GM19324 (cell line): ENCODE results near the gene TEAD1.

ENCODE experiments used
- ATAC-seq: cut with Tn5 transposase; IDR thresholded peaks from one replicate; pipeline ENCODE4 v1.9.1; 2021; ENCODE audit warnings: mild to moderate bottlenecking, moderate library complexity; ENCODE audit not compliant: unreplicated experiment, low FRiP score

Gene TEAD1

GRCh38 chr11:12673924-12674570, at the start of gene TEAD1:
Gene TEAD1, plus strand, starts transcription at chr11:12674421.
- peak; percentile 67 for ATAC-seq

- ATAC-seq, result no peak
These were observed 49.6 kb upstream of the TEAD1 start for GRCh38 chr11:12624595-12624994.

- no peak for ATAC-seq
These were observed 48.7 kb upstream of the TEAD1 start for GRCh38 chr11:12625438-12626071.

GRCh38 chr11:12626616-12627015, 47.6 kb upstream of the TEAD1 start:
- ATAC-seq, result no peak

GRCh38 chr11:12628314-12628713, 45.9 kb upstream of the TEAD1 start:
- ATAC-seq, result no peak

- no peak for ATAC-seq
These were observed 44.5 kb upstream of the TEAD1 start for GRCh38 chr11:12629601-12630313.

GRCh38 chr11:12631651-12632050, 42.6 kb upstream of the TEAD1 start:
- no peak for ATAC-seq

GRCh38 chr11:12634329-12634728, 39.9 kb upstream of the TEAD1 start:
- no peak for ATAC-seq

- no peak for ATAC-seq
These were observed 37.3 kb upstream of the TEAD1 start for GRCh38 chr11:12636871-12637410.

- no peak for ATAC-seq
These were observed 34.8 kb upstream of the TEAD1 start for GRCh38 chr11:12639388-12639787.

- ATAC-seq, result no peak
These were observed 33.9 kb upstream of the TEAD1 start for GRCh38 chr11:12640355-12640754.

GRCh38 chr11:12640926-12641849, 33.0 kb upstream of the TEAD1 start:
- ATAC-seq, result no peak

GRCh38 chr11:12642040-12642439, 32.2 kb upstream of the TEAD1 start:
- no peak for ATAC-seq

GRCh38 chr11:12642806-12643428, 31.3 kb upstream of the TEAD1 start:
- ATAC-seq, result no peak

GRCh38 chr11:12646478-12646877, 27.7 kb upstream of the TEAD1 start:
- ATAC-seq, result no peak

- ATAC-seq, result no peak
These were observed 20.5 kb upstream of the TEAD1 start for GRCh38 chr11:12653729-12654128.

- no peak for ATAC-seq
These were observed 18.4 kb upstream of the TEAD1 start for GRCh38 chr11:12655842-12656241.

- no peak for ATAC-seq
These were observed 16.9 kb upstream of the TEAD1 start for GRCh38 chr11:12657336-12657735.

- ATAC-seq, result no peak
These were observed 16.2 kb upstream of the TEAD1 start for GRCh38 chr11:12657981-12658380.

- ATAC-seq, result no peak
These were observed 12.0 kb upstream of the TEAD1 start for GRCh38 chr11:12662101-12662689.
